ENCODE measurements around the gene NSDHL. TPM values are rescaled to one million over a fixed set of nuclear protein-coding genes. Genes with fewer than 3 reads are reported as not detected.

NSDHL gene
- total and polyA plus RNA-seq, 2 of the 4 experiments (the other 2 are of a cell fraction) = 22.8 to 26.0 TPM

DNA sequence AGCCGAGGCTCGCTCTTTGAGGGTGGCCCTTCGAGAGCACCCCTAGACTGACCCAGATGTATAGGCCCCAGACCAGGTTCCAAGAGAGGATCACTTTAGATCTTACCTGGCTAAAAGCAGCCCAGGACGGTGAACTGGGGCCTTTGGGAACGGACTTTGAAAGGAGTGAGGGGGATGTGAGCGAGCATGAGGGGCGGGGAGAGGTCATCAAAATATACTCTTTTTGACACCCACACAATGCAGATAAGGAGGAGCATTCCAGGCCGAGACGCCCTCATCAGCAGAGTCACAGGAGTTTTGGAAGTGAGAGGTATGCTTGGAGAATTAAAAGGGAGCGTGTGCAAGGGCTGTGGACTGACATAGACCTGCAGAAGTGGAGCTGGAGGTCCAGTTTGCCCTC is 528 bp downstream of the NSDHL start:
- no TSS peak for BruUV-seq (replicated peaks)
- ChIA-PET CTCF (no interaction called here), POLR2A (ENCODE audit: unreplicated experiment) (no interaction called here)
- ATAC-seq (ENCODE audit: low read depth) (no peak; the same call in 1 of the 2 replicates), DNase-seq (no peak)
- Histone ChIP-seq H2BK5ac (ENCODE audit: low read depth, low read length, poor library complexity, severe bottlenecking) (peak overlapping the region; percentile 40), H2AK9ac (replicated peaks; ENCODE audit: low read depth, low read length, poor library complexity) (peak overlapping the region; percentile 87), H4K5ac (ENCODE audit: low read depth, low read length) (peak overlapping the region; percentile 64; the same call in 1 of the 2 replicates), H4K91ac (ENCODE audit: insufficient read depth, low read depth, low read length) (no peak overlapping the region), H3K9me1 (ENCODE audit: insufficient read depth, low read length) (no peaks in the 10 kb centered on the region), H3K9me3 (ENCODE audit: control insufficient read depth, insufficient read depth, low read length) (no peaks in the 10 kb centered on the region), H2BK120ac (ENCODE audit: low read depth, low read length) (no peak overlapping the region), H3K4me3 (ENCODE audit: insufficient read depth, low read depth, low read length) (peak overlapping the region; percentile 88), H3K79me1 (ENCODE audit: low read depth in 1 of 2, low read length in 2 of 2) (peaks cover 5 to 11% of the 10 kb centered on the region in 2 experiments; a peak in 2 of 4 replicates), H2BK15ac (ENCODE audit: low read depth, low read length) (no peak overlapping the region), H3K9ac (ENCODE audit: low read depth, low read length) (peak overlapping the region; percentile 93), H2AFZ (replicated peaks; ENCODE audit: low read length, poor library complexity) (peak overlapping the region; percentile 89), H4K8ac (ENCODE audit: low read depth in 2 of 2, low read length in 2 of 2) (peak overlapping the region; percentile 69 to 71; a peak in 2 of 4 replicates), H3K14ac (replicated peaks; ENCODE audit: low read depth, low read length) (0 out of 2 replicates have a peak overlapping the region, but pooled peaks have one; percentile 15), H4K20me1 (ENCODE audit: insufficient read depth, low read length) (no peaks in the 10 kb centered on the region; the same call in 1 of the 2 replicates), H3K27me3 (ENCODE audit: control insufficient read depth, insufficient read depth, low read length) (no peaks in the 10 kb centered on the region), H2AK5ac (ENCODE audit: low read depth, low read length) (no peak overlapping the region), H2BK20ac (ENCODE audit: low read depth, low read length) (no peak overlapping the region), H3K4ac (ENCODE audit: low read depth, low read length) (no peak overlapping the region), H3K4me2 (ENCODE audit: low read depth, low read length) (peak overlapping the region; percentile 74), H3K27ac (ENCODE audit: insufficient read depth, low read length) (peak overlapping the region; percentile 69), H3K36me3 (ENCODE audit: control insufficient read depth, insufficient read depth, low read length) (no peaks in the 10 kb centered on the region; the same call in none of the 2 replicates), H3K4me1 (ENCODE audit: control insufficient read depth, insufficient read depth, low read length) (0 out of 2 replicates have a peak, but pooled peaks cover 2% of the 10 kb centered on the region), H3K23ac (ENCODE audit: low read depth, low read length) (0 out of 2 replicates have a peak overlapping the region, but pooled peaks have one; percentile 74), H3K18ac (ENCODE audit: low read depth, low read length) (no peak overlapping the region), H3K56ac (ENCODE audit: extremely low read depth, insufficient read depth, low read length) (no peak overlapping the region)
- TF ChIP-seq CHD1 (IDR thresholded peaks at IDR 0.05; ENCODE audit: low read depth, low read length) = no peak
- TF ChIP-seq POLR2A (IDR thresholded peaks at IDR 0.05; ENCODE audit: low read depth, low read length) = no peak
- TF ChIP-seq RFX5 (IDR thresholded peaks at IDR 0.05; ENCODE audit: low read depth, low read length) = no peak
- no peak for TF ChIP-seq SMC3 (IDR thresholded peaks at IDR 0.05; ENCODE audit: low read depth, low read length)
- TF ChIP-seq BHLHE40 (IDR thresholded peaks at IDR 0.05; ENCODE audit: low read depth, low read length) = no peak
- TF ChIP-seq MAZ (IDR thresholded peaks at IDR 0.05; ENCODE audit: borderline replicate concordance, low read depth, low read length) = no peak
- no peak for TF ChIP-seq CTCF (conservative IDR thresholded peaks at IDR 0.05; ENCODE audit: low read depth, low read length)
- no peak for TF ChIP-seq FOS (IDR thresholded peaks at IDR 0.05; ENCODE audit: low read depth, low read length)
- TF ChIP-seq, protein P1, sequence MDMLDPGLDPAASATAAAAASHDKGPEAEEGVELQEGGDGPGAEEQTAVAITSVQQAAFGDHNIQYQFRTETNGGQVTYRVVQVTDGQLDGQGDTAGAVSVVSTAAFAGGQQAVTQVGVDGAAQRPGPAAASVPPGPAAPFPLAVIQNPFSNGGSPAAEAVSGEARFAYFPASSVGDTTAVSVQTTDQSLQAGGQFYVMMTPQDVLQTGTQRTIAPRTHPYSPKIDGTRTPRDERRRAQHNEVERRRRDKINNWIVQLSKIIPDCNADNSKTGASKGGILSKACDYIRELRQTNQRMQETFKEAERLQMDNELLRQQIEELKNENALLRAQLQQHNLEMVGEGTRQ (IDR thresholded peaks at IDR 0.05; ENCODE audit: low read depth, low read length) = no peak
- TF ChIP-seq RCOR1 (IDR thresholded peaks at IDR 0.05; ENCODE audit: insufficient replicate concordance, low read length) = no peak
- no peak for TF ChIP-seq MXI1 (IDR thresholded peaks at IDR 0.05; ENCODE audit: borderline replicate concordance, low read depth, low read length)
- TF ChIP-seq NFE2L2 (IDR thresholded peaks at IDR 0.05; ENCODE audit: low read depth, low read length) = no peak
- no peak for TF ChIP-seq ELK1 (IDR thresholded peaks at IDR 0.05; ENCODE audit: borderline replicate concordance, low read depth, low read length)
- no peak for TF ChIP-seq RAD21 (IDR thresholded peaks at IDR 0.05; ENCODE audit: low read length)
- no peak for TF ChIP-seq CEBPB (IDR thresholded peaks at IDR 0.05; ENCODE audit: low read depth, low read length)
- no peak for TF ChIP-seq MAFK (IDR thresholded peaks at IDR 0.05; ENCODE audit: low read depth, low read length)
- intact Hi-C loops (cut with micrococcal nuclease) = no loop called here
- dilution Hi-C loops (cut with HindIII; ENCODE audit: low sequenced_read_pairs, unreplicated experiment) = no loop called here
- in situ Hi-C loops (cut with MboI; ENCODE audit: low sequenced_read_pairs) = no loop called here
- 29% methylated on average over 1 of the region's 10 CpGs; no CpG with 5 or more reads in 1 of the 2 experiments for WGBS, 2 experiments (ENCODE audit: extremely low coverage in 2 of 2, insufficient read length in 1 of 2)
